H1 (cell line): ENCODE measurements around the gene SLC4A7. TPM values are rescaled to one million over a fixed set of nuclear protein-coding genes. Genes with fewer than 3 reads are reported as not detected.

ENCODE experiments used
- polyA plus RNA-seq, 7 experiments: library from polyadenylated mRNA; depleted of rRNA in 3 of 7; stranded (reverse) in 5 of 7; unstranded in 2 of 7; fragments of >200 nt in 5 of 7; fragments of 200-250 nt in 2 of 7; gene quantifications; 1 replicate in 5 of 7; 2 replicates in 1 of 7; 4 replicates in 1 of 7; pipeline versions ENCODE4 v1.2.1 to v1.2.3, GENCODE V29; 2011 to 2013; ENCODE audit warnings: missing spikeins in 2 of 7, mixed read lengths in 2 of 7
- total RNA-seq: library from RNA; stranded (reverse); fragmentation: NEBNext Ultra II Directional; extraction: Animal tissue kit (Norgen Biotek cat#: 25700); gene quantifications from 2 replicates; pipeline ENCODE4 v1.2.1, GENCODE V29; 2021
- TF ChIP-seq, protein P1 (sequence below): fragments of 300-600 bp; sonication (generic); IDR thresholded peaks from 2 replicates; pipeline ENCODE4 v1.7.1; 2012; ENCODE audit warnings: low read length, moderate library complexity, mild to moderate bottlenecking, inconsistent platforms; ENCODE audit not compliant: insufficient replicate concordance

Gene SLC4A7
- total and polyA plus RNA-seq, 2 of the 8 experiments (the other 6 are each of a cell fraction or from before 2014, with no cell fraction given), result 14.9 to 70.5 TPM

GRCh38 chr3:27326202-27326601 lies 158.0 kb downstream of the SLC4A7 start (continued):
- TF ChIP-seq, protein P1, sequence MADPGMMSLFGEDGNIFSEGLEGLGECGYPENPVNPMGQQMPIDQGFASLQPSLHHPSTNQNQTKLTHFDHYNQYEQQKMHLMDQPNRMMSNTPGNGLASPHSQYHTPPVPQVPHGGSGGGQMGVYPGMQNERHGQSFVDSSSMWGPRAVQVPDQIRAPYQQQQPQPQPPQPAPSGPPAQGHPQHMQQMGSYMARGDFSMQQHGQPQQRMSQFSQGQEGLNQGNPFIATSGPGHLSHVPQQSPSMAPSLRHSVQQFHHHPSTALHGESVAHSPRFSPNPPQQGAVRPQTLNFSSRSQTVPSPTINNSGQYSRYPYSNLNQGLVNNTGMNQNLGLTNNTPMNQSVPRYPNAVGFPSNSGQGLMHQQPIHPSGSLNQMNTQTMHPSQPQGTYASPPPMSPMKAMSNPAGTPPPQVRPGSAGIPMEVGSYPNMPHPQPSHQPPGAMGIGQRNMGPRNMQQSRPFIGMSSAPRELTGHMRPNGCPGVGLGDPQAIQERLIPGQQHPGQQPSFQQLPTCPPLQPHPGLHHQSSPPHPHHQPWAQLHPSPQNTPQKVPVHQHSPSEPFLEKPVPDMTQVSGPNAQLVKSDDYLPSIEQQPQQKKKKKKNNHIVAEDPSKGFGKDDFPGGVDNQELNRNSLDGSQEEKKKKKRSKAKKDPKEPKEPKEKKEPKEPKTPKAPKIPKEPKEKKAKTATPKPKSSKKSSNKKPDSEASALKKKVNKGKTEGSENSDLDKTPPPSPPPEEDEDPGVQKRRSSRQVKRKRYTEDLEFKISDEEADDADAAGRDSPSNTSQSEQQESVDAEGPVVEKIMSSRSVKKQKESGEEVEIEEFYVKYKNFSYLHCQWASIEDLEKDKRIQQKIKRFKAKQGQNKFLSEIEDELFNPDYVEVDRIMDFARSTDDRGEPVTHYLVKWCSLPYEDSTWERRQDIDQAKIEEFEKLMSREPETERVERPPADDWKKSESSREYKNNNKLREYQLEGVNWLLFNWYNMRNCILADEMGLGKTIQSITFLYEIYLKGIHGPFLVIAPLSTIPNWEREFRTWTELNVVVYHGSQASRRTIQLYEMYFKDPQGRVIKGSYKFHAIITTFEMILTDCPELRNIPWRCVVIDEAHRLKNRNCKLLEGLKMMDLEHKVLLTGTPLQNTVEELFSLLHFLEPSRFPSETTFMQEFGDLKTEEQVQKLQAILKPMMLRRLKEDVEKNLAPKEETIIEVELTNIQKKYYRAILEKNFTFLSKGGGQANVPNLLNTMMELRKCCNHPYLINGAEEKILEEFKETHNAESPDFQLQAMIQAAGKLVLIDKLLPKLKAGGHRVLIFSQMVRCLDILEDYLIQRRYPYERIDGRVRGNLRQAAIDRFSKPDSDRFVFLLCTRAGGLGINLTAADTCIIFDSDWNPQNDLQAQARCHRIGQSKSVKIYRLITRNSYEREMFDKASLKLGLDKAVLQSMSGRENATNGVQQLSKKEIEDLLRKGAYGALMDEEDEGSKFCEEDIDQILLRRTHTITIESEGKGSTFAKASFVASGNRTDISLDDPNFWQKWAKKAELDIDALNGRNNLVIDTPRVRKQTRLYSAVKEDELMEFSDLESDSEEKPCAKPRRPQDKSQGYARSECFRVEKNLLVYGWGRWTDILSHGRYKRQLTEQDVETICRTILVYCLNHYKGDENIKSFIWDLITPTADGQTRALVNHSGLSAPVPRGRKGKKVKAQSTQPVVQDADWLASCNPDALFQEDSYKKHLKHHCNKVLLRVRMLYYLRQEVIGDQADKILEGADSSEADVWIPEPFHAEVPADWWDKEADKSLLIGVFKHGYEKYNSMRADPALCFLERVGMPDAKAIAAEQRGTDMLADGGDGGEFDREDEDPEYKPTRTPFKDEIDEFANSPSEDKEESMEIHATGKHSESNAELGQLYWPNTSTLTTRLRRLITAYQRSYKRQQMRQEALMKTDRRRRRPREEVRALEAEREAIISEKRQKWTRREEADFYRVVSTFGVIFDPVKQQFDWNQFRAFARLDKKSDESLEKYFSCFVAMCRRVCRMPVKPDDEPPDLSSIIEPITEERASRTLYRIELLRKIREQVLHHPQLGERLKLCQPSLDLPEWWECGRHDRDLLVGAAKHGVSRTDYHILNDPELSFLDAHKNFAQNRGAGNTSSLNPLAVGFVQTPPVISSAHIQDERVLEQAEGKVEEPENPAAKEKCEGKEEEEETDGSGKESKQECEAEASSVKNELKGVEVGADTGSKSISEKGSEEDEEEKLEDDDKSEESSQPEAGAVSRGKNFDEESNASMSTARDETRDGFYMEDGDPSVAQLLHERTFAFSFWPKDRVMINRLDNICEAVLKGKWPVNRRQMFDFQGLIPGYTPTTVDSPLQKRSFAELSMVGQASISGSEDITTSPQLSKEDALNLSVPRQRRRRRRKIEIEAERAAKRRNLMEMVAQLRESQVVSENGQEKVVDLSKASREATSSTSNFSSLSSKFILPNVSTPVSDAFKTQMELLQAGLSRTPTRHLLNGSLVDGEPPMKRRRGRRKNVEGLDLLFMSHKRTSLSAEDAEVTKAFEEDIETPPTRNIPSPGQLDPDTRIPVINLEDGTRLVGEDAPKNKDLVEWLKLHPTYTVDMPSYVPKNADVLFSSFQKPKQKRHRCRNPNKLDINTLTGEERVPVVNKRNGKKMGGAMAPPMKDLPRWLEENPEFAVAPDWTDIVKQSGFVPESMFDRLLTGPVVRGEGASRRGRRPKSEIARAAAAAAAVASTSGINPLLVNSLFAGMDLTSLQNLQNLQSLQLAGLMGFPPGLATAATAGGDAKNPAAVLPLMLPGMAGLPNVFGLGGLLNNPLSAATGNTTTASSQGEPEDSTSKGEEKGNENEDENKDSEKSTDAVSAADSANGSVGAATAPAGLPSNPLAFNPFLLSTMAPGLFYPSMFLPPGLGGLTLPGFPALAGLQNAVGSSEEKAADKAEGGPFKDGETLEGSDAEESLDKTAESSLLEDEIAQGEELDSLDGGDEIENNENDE, result no peak
